ENCODE data around the gene FAM181A. TPM values are rescaled to one million over a fixed set of nuclear protein-coding genes. Genes with fewer than 3 reads are reported as not detected.
A peak's percentile ranks its signal among the peaks of the same experiment; 100 is the strongest.

Gene FAM181A
- total and polyA plus RNA-seq, 7 donors = not detected

DNA sequence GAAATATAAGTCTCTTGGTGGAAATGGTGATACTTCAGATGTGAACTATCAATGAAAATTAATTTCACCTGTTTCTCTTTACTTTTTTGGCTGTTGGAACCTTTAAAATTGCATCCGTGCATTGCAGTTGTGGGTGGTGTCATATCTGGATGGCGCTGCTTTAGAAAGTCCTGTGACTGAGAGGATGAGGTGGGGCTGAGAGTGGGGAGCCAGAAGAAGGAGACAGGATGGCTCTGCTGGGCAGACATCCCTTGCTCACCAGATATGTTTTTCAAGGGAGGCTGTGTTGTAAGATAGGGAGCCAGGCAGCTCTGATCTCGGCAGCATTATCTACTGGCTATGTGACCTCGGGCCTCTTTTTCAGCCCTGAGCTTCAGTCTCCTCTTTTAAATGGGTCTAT is 36.5 kb downstream of the FAM181A start:
- Histone ChIP-seq H3K4me3 (no peak overlapping the region), H3K27ac (peak overlapping the region; percentile 58 to 92 (median 86)), H3K9me3 (no peaks in the 10 kb centered on the region), H3K36me3 (peaks cover 0 to 44% (median 12%) of the 10 kb centered on the region in 4 donors), H3K27me3 (no peaks in the 10 kb centered on the region), H3K4me1 (peaks cover 0 to 92% (median 70%) of the 10 kb centered on the region in 4 donors)
- no peak for DNase-seq
- intact Hi-C loops (cut with DNase I) = no loop called here
- WGBS, 2 donors = 79 to 82% methylated on average over 4 of the region's 4 CpGs
- TF ChIP-seq POLR2AphosphoS5 (IDR thresholded peaks at IDR 0.05) (no peak), EP300 (IDR thresholded peaks at IDR 0.05) (no peak), POLR2A (IDR thresholded peaks at IDR 0.05) (no peak)
- TF ChIP-seq, protein P1, sequence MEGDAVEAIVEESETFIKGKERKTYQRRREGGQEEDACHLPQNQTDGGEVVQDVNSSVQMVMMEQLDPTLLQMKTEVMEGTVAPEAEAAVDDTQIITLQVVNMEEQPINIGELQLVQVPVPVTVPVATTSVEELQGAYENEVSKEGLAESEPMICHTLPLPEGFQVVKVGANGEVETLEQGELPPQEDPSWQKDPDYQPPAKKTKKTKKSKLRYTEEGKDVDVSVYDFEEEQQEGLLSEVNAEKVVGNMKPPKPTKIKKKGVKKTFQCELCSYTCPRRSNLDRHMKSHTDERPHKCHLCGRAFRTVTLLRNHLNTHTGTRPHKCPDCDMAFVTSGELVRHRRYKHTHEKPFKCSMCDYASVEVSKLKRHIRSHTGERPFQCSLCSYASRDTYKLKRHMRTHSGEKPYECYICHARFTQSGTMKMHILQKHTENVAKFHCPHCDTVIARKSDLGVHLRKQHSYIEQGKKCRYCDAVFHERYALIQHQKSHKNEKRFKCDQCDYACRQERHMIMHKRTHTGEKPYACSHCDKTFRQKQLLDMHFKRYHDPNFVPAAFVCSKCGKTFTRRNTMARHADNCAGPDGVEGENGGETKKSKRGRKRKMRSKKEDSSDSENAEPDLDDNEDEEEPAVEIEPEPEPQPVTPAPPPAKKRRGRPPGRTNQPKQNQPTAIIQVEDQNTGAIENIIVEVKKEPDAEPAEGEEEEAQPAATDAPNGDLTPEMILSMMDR (IDR thresholded peaks at IDR 0.05) = no peak

DNA sequence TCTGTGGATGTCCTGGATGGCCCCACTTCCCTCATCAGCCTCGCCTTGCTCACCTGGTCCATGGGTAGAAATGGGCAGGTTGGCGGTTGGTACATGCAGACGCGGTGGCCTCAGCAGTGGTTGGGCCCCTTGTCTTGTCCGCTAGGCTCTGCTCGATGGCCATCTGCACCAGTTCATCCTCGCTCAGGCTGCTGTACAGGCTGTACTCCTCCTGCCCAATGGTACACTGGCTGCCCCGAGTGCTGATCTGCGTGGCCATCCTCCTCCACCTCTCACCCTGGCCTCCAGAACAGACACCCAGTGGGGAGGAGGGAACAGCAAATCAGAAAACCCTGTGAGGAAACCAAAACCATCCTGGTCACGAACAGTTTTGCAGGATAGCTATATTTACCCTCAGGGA is 37.1 kb downstream of the FAM181A start:
- no peak for DNase-seq
- peaks cover 0 to 42% (median 12%) of the 10 kb centered on the region in 4 donors for H3K36me3 ChIP-seq
- intact Hi-C loops (cut with DNase I) = no loop called here
- no peak overlapping the region for H3K4me3 ChIP-seq
- TF ChIP-seq EP300 (IDR thresholded peaks at IDR 0.05) = no peak
- no peak for TF ChIP-seq POLR2A (IDR thresholded peaks at IDR 0.05)
- TF ChIP-seq POLR2AphosphoS5 (IDR thresholded peaks at IDR 0.05) = no peak
- TF ChIP-seq, protein P1 (IDR thresholded peaks at IDR 0.05) = no peak
- no peaks in the 10 kb centered on the region for H3K9me3 ChIP-seq
- WGBS, 2 donors = 94 to 96% methylated on average over 10 of the region's 10 CpGs
- peak overlapping the region; percentile 58 to 92 (median 86) for H3K27ac ChIP-seq
- no peaks in the 10 kb centered on the region for H3K27me3 ChIP-seq
- H3K4me1 ChIP-seq = peaks cover 0 to 92% (median 71%) of the 10 kb centered on the region in 4 donors

DNA sequence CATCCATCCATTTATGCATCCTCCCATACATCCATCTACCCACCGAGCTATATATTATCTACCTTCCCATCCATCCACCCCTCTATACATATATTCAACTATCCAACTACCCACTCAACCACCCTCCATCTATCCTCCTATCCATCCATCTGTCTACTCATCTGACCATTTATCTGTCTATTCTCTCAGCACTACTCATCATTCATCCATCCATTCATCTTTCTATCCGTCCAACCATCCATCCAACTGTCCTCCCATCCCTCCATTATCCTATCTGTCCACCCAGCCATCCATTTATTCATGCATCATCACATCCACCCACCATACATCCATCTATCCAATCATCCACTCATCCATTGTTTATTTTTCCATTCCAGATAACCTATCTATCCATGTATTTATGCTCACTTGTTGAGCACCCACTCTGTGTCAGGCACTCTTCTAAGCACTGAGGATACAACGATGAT is 37.7 kb downstream of the FAM181A start:
- Histone ChIP-seq H3K4me1 (peaks cover 0 to 92% (median 71%) of the 10 kb centered on the region in 4 donors), H3K4me3 (no peak overlapping the region), H3K27me3 (no peaks in the 10 kb centered on the region), H3K27ac (peak overlapping the region; percentile 58 to 92 (median 86)), H3K9me3 (no peaks in the 10 kb centered on the region), H3K36me3 (peaks cover 0 to 41% (median 12%) of the 10 kb centered on the region in 4 donors)
- intact Hi-C loops (cut with DNase I) = no loop called here
- no peak for TF ChIP-seq POLR2A (IDR thresholded peaks at IDR 0.05)
- TF ChIP-seq, protein P1 (IDR thresholded peaks at IDR 0.05) = no peak
- TF ChIP-seq POLR2AphosphoS5 (IDR thresholded peaks at IDR 0.05) = no peak
- no peak for TF ChIP-seq EP300 (IDR thresholded peaks at IDR 0.05)
- no peak for DNase-seq
- WGBS, 2 donors = 94 to 95% methylated on average over 3 of the region's 3 CpGs

DNA sequence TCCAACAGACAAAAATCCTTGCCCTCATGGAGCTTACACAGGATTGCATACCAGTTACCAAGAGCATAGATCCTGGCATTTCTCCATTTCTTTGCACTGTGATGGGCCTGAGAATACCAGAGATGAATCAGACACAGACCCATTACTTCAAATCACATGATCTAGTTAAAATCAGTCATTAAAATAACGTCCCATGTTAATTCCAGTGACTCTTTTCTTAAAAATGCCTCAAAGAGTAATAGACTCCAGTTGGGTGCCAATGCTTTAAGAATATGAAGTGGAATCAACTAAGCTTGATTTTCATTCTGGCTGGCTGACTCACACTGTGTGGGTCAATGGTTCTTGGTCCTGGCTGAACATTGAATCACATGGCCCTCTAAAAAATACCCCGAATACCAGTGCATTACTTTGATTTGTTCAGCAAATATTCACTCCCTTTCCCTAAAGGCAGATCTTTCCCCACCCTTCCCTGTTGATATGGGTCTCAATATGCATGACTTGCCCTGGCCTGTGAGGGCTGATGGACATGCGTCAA is 38.2 kb downstream of the FAM181A start:
- no peak for DNase-seq
- intact Hi-C loops (cut with DNase I) = no loop called here
- no peaks in the 10 kb centered on the region for H3K9me3 ChIP-seq
- no peak overlapping the region for H3K4me3 ChIP-seq
- no peaks in the 10 kb centered on the region for H3K27me3 ChIP-seq
- peaks cover 0 to 36% (median 12%) of the 10 kb centered on the region in 4 donors for H3K36me3 ChIP-seq
- 85% methylated on average over 3 of the region's 3 CpGs for WGBS, 2 donors
- peak overlapping the region; percentile 58 to 92 (median 86) for H3K27ac ChIP-seq
- H3K4me1 ChIP-seq = peaks cover 0 to 92% (median 72%) of the 10 kb centered on the region in 4 donors
- TF ChIP-seq, protein P1 (IDR thresholded peaks at IDR 0.05) = no peak
- peak in 1 of 4 donors; percentile 21 for TF ChIP-seq POLR2AphosphoS5 (IDR thresholded peaks at IDR 0.05)
- no peak for TF ChIP-seq EP300 (IDR thresholded peaks at IDR 0.05)
- TF ChIP-seq POLR2A (IDR thresholded peaks at IDR 0.05) = no peak

Measured in sigmoid colon (tissue), 7 donors.